Measurements from ENCODE around the gene RERG.

RERG gene

DNA sequence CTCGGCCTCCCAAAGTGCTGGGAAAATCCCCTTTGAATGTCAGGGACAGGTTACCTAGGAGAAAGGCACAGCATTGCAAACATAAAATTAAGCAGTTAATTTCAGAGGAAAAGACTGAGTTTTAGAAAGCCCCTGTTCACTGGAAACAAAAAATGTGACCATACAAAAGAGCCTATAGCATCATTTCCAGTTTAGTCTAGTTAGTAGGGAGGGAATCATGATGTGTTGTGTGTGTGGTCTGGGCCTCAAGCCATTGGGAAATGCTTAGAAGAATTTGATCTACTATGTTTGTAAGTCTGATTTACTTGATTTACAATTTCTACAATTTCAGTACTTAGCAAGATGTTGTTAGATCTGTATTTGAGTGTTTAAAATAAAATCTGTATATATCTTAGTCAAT is 47.1 kb upstream of the RERG start:
- Histone ChIP-seq H3K36me3 (ENCODE audit: low read length) (no peaks in the 10 kb centered on the region), H3K27me3 (ENCODE audit: low read length) (no peaks in the 10 kb centered on the region), H3K79me2 (ENCODE audit: insufficient read depth, low read length) (no peaks in the 10 kb centered on the region), H3K9me3 (ENCODE audit: insufficient read depth, low read length) (no peaks in the 10 kb centered on the region), H3K4me3 (ENCODE audit: insufficient read depth, low read length, poor library complexity, severe bottlenecking) (no peak overlapping the region), H3K9me2 (replicated peaks; ENCODE audit: insufficient read depth, low read length) (no peaks in the 10 kb centered on the region), H2AFZ (ENCODE audit: low read depth, low read length, severe bottlenecking) (no peak overlapping the region), H4K20me1 (ENCODE audit: low read depth, low read length) (no peaks in the 10 kb centered on the region), H3K4me2 (ENCODE audit: low read depth, low read length, poor library complexity, severe bottlenecking) (no peak overlapping the region), H3K9ac (ENCODE audit: low read length) (no peak overlapping the region), H3F3A (ENCODE audit: insufficient read depth) (no peaks in the 10 kb centered on the region), H3K27ac (ENCODE audit: low read depth, low read length) (no peak overlapping the region)
- TF ChIP-seq, protein P1, sequence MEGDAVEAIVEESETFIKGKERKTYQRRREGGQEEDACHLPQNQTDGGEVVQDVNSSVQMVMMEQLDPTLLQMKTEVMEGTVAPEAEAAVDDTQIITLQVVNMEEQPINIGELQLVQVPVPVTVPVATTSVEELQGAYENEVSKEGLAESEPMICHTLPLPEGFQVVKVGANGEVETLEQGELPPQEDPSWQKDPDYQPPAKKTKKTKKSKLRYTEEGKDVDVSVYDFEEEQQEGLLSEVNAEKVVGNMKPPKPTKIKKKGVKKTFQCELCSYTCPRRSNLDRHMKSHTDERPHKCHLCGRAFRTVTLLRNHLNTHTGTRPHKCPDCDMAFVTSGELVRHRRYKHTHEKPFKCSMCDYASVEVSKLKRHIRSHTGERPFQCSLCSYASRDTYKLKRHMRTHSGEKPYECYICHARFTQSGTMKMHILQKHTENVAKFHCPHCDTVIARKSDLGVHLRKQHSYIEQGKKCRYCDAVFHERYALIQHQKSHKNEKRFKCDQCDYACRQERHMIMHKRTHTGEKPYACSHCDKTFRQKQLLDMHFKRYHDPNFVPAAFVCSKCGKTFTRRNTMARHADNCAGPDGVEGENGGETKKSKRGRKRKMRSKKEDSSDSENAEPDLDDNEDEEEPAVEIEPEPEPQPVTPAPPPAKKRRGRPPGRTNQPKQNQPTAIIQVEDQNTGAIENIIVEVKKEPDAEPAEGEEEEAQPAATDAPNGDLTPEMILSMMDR (IDR thresholded peaks at IDR 0.05; ENCODE audit: insufficient read depth, low read length, poor library complexity, severe bottlenecking): no peak
- no peak for TF ChIP-seq EZH2phosphoT487 (conservative IDR thresholded peaks at IDR 0.05; ENCODE audit: low read length)

DNA sequence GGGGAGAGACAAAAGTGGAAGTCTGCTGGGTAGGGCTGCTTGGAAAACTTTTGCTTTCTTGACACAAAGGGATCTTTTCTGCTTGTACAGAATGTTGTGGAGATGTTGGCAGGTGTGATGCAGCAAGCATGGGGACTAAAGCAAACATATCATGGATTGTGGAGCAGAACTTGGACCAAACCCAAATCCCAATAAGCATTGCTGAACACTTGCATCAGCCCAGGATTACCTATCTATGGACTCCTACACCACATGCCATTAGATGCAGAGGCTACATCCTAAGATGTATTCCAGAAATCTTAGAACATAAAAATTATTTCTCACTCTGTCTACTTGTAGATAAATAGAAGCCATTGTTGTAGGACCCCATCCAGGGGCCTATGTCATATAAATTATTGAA is 44.7 kb upstream of the RERG start:
- Histone ChIP-seq H3K36me3 (ENCODE audit: low read length) (no peaks in the 10 kb centered on the region), H2AFZ (ENCODE audit: low read depth, low read length, severe bottlenecking) (no peak overlapping the region), H3K9ac (ENCODE audit: low read length) (no peak overlapping the region), H3F3A (ENCODE audit: insufficient read depth) (no peaks in the 10 kb centered on the region), H3K79me2 (ENCODE audit: insufficient read depth, low read length) (no peaks in the 10 kb centered on the region), H4K20me1 (ENCODE audit: low read depth, low read length) (no peaks in the 10 kb centered on the region), H3K4me2 (ENCODE audit: low read depth, low read length, poor library complexity, severe bottlenecking) (no peak overlapping the region), H3K27me3 (ENCODE audit: low read length) (no peaks in the 10 kb centered on the region), H3K27ac (ENCODE audit: low read depth, low read length) (no peak overlapping the region), H3K9me3 (ENCODE audit: insufficient read depth, low read length) (no peaks in the 10 kb centered on the region), H3K4me3 (ENCODE audit: insufficient read depth, low read length, poor library complexity, severe bottlenecking) (no peak overlapping the region), H3K9me2 (replicated peaks; ENCODE audit: insufficient read depth, low read length) (no peaks in the 10 kb centered on the region)
- TF ChIP-seq, protein P1 (IDR thresholded peaks at IDR 0.05; ENCODE audit: insufficient read depth, low read length, poor library complexity, severe bottlenecking): no peak
- TF ChIP-seq EZH2phosphoT487 (conservative IDR thresholded peaks at IDR 0.05; ENCODE audit: low read length): no peak

- Histone ChIP-seq H3K9ac (ENCODE audit: low read length) (no peak overlapping the region), H2AFZ (ENCODE audit: low read depth, low read length, severe bottlenecking) (no peak overlapping the region), H3K9me2 (replicated peaks; ENCODE audit: insufficient read depth, low read length) (no peaks in the 10 kb centered on the region), H3K36me3 (ENCODE audit: low read length) (no peaks in the 10 kb centered on the region), H4K20me1 (ENCODE audit: low read depth, low read length) (no peaks in the 10 kb centered on the region), H3K4me2 (ENCODE audit: low read depth, low read length, poor library complexity, severe bottlenecking) (no peak overlapping the region), H3K4me3 (ENCODE audit: insufficient read depth, low read length, poor library complexity, severe bottlenecking) (no peak overlapping the region), H3K27me3 (ENCODE audit: low read length) (no peaks in the 10 kb centered on the region), H3K79me2 (ENCODE audit: insufficient read depth, low read length) (no peaks in the 10 kb centered on the region), H3K9me3 (ENCODE audit: insufficient read depth, low read length) (no peaks in the 10 kb centered on the region), H3F3A (ENCODE audit: insufficient read depth) (no peaks in the 10 kb centered on the region), H3K27ac (ENCODE audit: low read depth, low read length) (no peak overlapping the region)
- TF ChIP-seq EZH2phosphoT487 (conservative IDR thresholded peaks at IDR 0.05; ENCODE audit: low read length): no peak
- TF ChIP-seq, protein P1 (IDR thresholded peaks at IDR 0.05; ENCODE audit: insufficient read depth, low read length, poor library complexity, severe bottlenecking): no peak
Observed at GRCh38 chr12:15256761-15257160, 35.5 kb upstream of the RERG start.

Data from SU-DHL-6 (cell line).